HG02610 (cell line): Measurements from ENCODE around the gene SPATA31E1.
"Not testable (repeated sequence)": the region's sequence is repeated elsewhere in the genome, so short reads cannot be mapped to it uniquely, and the experiment has no call there.

Source experiments
- ATAC-seq: cut with Tn5 transposase; IDR thresholded peaks from one replicate; pipeline ENCODE4 v1.9.1; 2021; ENCODE audit warnings: mild to moderate bottlenecking, moderate library complexity; ENCODE audit not compliant: unreplicated experiment

The SPATA31E1 gene

GRCh38 chr9:87882627-87883026 is at the start of gene SPATA31E1:
SPATA31E1 (plus strand) TSS chr9:87882877; CDS start chr9:87882892, 15 bp downstream.
- no peak for ATAC-seq

- ATAC-seq = no peak
These were observed 48.3 kb upstream of the SPATA31E1 start for GRCh38 chr9:87834357-87834756.

- no peak for ATAC-seq
These were observed 46.1 kb upstream of the SPATA31E1 start for GRCh38 chr9:87836536-87836935.

- no peak for ATAC-seq
These were observed 45.5 kb upstream of the SPATA31E1 start for GRCh38 chr9:87836951-87837705.

DNA sequence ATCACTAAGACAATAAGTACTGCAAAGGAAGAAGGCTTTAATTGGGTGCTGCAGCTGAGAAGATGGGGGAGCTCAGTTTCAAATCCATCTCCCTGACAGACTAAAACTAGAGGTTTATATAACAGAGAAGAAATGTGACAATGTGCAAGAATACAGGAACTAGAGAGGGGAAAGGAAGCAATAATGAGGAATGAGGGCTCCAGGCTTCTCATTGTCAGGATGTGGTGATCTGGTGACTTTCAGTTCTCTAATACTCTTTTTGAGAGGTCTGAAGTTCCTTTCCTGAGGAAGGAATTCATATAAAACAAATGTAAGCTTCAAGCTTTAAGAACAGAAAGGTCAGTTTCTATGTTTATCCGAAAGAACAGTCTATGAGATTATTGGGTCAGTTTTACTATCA is 42.5 kb upstream of the SPATA31E1 start:
- ATAC-seq = no peak

DNA sequence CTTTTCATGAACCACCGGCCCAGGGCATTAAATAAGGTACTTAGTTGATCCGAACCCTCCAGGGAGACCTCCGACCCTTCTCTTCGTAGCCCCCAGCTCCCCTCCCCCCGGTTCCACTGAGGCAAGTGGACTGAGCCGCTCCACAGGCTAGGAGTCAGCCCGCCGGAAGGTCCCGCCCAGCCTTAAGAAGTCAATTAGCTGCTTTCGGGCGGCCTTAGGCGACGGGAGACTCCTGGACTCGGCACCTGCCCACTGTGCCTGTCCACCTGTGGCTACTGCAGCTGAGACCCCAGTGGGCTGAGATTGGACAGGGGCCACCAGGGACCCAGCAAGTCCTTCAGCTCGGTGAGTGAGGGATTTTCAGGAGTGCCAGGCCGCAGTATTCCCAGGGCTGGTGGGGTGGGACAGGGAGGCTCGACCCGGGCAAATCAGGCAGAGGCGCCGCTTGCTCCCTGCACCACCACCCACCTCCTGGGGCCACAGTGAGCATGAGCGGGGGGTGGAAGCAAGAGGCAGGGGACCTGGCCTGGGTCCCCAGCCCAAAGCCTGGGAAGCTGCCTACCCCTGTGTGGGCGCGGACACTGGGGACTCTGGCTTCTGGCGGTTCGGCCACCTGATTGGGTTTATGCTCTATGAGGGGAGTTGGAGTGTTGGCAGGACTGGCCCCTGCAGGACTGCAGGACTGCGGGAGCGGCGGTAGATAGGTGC is 39.6 kb upstream of the SPATA31E1 start:
- no peak for ATAC-seq

GRCh38 chr9:87844506-87844905 is 38.2 kb upstream of the SPATA31E1 start:
- no peak for ATAC-seq

- not testable (repeated sequence) for ATAC-seq
These were observed 34.9 kb upstream of the SPATA31E1 start for GRCh38 chr9:87847817-87848216.

DNA sequence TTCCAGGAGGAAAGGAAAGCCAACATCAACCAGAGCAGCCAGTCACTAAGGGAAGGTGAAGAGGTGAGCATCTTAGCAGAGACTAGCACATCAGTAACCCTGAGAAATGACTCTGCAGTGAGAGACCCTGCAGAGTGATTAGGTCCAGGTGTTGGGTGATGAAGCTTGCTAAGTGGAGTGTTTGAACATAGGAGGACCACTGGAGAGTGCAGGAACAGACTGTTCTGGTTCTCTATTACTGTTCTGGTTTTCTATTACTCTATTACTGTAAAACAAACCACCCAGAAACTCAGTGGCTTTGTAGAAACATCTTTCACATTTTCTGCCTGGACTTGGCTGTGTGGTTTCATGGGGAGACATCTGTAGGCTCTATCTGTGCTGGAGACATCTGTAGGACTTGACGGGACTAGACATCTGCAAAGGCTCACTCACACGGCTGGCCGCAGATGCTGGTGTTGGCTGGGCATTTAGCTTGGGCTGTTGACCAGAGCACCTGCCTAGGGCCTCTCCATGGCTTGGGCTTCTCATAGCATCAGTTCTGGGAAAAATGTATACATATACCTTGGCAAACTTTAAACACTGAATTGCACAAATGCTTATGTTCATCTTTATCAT is 33.4 kb upstream of the SPATA31E1 start:
- no peak for ATAC-seq

GRCh38 chr9:87850391-87850790 is 32.3 kb upstream of the SPATA31E1 start:
- ATAC-seq = no peak

- not testable (repeated sequence) for ATAC-seq
These were observed 31.5 kb upstream of the SPATA31E1 start for GRCh38 chr9:87851186-87851585.

DNA sequence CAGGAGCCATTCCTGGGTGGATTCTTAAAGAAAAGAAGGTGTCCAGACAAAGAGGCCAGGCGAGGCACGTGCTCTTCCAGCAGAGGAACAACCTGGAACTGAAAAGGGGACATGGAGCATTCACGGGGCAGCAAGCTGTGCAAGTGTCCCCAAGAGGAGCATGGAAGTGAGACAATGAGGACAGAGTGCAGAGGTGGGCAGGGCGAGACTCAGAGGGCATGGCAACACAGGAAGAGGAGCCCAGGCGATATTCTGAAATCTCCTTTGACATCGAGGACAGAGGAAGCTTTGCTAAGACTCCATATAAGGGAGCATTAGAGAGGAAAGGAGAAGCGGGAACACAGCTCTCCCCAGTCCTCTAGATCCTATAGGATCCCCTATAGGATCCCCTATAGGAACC is 29.4 kb upstream of the SPATA31E1 start:
- no peak for ATAC-seq

DNA sequence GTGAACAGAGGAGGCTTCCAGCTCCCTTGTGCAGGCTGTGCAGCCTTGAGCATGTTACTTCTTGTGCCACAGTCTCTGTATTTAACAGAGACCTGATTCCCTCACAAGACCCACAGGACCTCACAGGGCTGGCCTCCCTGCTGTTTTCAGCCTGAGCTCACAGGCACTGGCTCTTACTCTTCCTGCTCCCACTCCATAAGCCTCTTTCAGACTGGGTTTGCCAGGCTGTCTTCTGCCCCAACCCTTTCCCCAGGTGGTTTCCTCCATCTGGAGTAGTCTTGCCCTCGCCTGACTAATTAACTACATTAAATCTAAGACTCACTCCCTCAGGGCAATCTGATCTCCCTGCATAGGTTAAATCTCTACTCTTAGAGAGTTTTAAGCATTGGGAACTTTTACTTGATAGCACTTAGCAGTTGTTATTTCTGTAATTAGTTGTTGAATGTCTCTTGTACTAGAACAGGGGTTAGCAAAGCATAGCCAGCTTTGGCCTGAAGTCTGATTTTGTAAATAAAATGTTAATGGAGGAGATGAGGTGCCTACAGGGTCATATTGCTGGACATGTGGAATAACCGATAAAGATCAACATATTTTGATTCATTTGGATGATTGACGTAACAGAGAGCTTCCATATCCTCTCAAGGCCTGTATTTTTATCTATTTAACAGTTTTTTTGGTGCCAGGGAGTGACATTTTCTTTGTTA is 28.6 kb upstream of the SPATA31E1 start:
- ATAC-seq = no peak

DNA sequence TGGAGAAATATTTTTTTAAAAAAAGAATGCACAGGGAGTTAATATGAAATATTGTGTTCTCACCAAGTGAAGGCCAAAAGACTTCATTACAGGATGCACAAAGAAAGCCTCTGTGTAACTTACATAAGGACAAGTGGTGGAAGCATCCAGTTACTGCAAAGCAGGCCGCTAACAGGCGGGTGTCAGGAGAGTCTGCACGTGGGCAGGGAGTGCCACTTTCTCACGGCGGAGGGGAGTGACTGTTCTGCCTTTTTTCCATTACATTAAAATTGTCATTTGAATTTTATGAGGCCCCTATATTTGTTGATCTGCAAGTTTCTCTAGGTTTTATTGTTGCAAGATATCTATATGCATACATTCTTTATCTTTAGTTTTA is 28.1 kb upstream of the SPATA31E1 start:
- ATAC-seq = no peak

GRCh38 chr9:87855061-87855460 is 27.6 kb upstream of the SPATA31E1 start:
- ATAC-seq = no peak

DNA sequence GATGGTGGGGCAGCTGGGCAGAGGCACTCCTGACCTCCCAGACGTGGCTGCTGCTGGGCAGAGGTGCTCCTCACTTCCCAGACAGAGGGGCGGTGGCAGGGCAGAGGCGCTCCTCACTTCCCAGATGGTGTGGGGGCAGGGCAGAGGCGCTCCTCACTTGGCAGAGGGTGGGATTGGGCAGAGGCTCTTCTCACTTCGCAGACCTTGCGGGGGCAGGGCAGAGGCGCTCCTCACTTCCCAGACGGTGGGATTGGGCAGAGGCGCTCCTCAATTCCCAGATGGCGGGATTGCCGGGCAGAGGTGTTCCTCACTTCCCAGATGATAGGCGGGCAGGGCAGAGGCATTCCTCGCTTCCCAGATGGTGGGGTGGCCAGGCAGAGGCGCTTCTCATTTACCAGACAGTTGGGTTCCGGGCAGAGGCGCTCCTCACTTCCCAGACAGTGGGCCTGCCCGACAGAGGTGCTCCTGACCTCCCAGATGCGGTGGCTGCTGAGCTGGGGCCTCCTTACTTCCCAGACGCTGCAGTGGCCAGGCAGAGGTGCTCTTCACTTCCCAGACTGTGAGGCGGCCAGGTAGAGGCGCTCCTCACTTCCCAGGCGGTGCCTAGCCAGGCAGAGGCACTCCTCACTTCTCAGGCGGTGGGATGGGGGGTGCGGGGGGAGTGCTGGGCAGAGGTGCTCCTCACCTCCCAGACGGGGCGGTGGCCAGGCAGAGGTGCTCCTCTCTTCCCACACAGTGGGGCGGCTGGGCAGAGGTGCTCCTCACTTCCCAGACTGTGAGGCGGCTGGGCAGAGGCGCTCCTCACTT is 25.3 kb upstream of the SPATA31E1 start:
- no peak for ATAC-seq

DNA sequence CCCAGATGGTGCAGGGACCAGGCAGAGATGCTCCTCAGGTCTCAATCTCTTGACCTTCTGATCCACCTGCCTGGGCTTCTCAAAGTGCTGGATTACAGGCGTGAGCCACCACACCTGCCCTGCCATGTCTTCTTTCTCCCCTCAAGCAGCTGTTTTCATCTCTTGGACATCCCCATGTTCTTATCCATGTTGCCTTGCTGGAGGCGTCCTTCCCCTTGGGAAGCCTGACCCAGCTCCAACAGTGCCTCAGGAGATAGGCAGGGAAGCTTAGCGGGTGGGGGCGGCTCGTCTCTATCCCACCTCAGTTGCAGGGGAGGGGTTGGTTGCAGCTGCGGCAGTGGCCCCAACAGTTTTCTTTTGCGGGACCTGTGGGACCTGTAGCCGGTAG is 24.7 kb upstream of the SPATA31E1 start:
- no peak for ATAC-seq

DNA sequence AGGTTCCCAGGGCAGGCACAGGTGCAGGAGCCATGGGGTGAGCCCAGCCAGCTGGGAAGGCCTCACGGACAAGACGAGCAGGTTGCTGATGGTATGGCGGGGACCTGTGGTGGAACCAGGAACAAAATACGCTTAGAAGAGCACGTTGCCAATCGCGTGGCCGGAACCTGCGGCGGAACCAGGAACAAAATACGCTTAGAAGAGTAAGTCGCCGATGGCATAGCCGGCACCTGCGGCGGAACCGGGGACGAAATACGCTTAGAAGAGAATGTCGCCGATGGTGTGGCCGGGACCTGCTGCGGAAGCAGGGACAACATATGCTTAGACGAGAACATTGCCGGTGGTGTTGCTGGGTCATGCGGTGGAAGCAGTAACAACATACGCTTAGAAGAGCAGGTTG is 23.5 kb upstream of the SPATA31E1 start:
- ATAC-seq = no peak

- ATAC-seq = no peak
These were observed 22.9 kb upstream of the SPATA31E1 start for GRCh38 chr9:87859786-87860185.

DNA sequence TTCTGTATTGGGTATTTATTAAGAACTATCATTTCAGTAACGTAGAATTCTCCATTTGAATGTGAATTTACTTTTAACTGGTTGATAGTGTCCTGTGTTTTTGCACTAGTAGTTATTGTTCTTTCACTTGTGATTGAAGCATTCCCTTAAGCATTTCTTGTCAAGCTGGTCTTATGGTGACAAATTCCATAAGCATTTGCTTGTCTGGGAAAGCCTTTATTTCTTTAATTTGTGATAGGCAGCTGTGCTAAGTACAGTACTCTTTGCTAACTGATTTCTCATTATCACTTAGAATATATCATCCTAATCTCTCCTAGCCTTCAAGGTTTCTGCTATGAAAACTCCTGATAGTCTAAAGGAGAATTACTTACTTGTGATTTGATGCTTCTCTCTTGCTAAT is 21.3 kb upstream of the SPATA31E1 start:
- no peak for ATAC-seq
